T-cell (primary cell): ENCODE measurements around the gene FOXI3. TPM values are rescaled to one million over a fixed set of nuclear protein-coding genes. Genes with fewer than 3 reads are reported as not detected.

Experiments
- ATAC-seq, 4 experiments: fragments of 200-7000 bp in 3 of 4; fragments of 150-1000 bp in 1 of 4; cut with Tn5 transposase; replicated peaks in 1 of 4; 1 replicate in 3 of 4; 2 replicates in 1 of 4; pipeline ENCODE4 v1.10.0; 2021; ENCODE audit warnings: moderate library complexity in 3 of 4, mild to moderate bottlenecking in 2 of 4, moderate number of reproducible peaks in 1 of 4
- CTCF ChIA-PET, 2 donors: fragments of 300-600 bp; sonication (Branson Sonifier 250); formaldehyde crosslinking; loops; one replicate each; lab custom pipeline; 2022; ENCODE audit warnings: antibody characterized with exemption in 2 of 2; lab: Charles Lee
- POLR2A ChIA-PET, 2 donors: fragments of 300-600 bp; sonication (Branson Sonifier 250); formaldehyde crosslinking; loops; one replicate each; lab custom pipeline; 2022; ENCODE audit warnings: antibody characterized with exemption in 2 of 2; lab: Charles Lee
- DNase-seq, 35 experiments: peaks; one replicate each; pipeline versions ENCODE4 v3.0.0 to v3.0.0-alpha.2; 2013 to 2023
- H3K27ac ChIP-seq: one replicate; pipeline ENCODE4 v1.5.1; 2013; ENCODE audit warnings: low read length
- H3K27me3 ChIP-seq, 2 experiments: replicated peaks in 1 of 2; 1 replicate in 1 of 2; 2 replicates in 1 of 2; pipeline versions ENCODE4 v1.6.1 to v1.7.0; 2013; ENCODE audit warnings: low read length in 1 of 2, mixed read lengths in 1 of 2; ENCODE audit not compliant: control insufficient read depth in 2 of 2, insufficient read depth in 2 of 2; ENCODE audit errors: extremely low read depth in 1 of 2
- H3K36me3 ChIP-seq, 2 donors: 1 replicate in 1 of 2; 2 replicates in 1 of 2; pipeline versions ENCODE4 v1.6.1 to v1.7.0; 2013; ENCODE audit warnings: low read length in 1 of 2; ENCODE audit not compliant: control insufficient read depth in 2 of 2, insufficient read depth in 1 of 2; ENCODE audit errors: extremely low read depth in 1 of 2
- H3K4me1 ChIP-seq, 2 experiments: 1 replicate in 1 of 2; 2 replicates in 1 of 2; pipeline versions ENCODE4 v1.6.1 to v1.7.0; 2013; ENCODE audit warnings: low read length in 2 of 2, mixed read lengths in 1 of 2; ENCODE audit not compliant: insufficient read depth in 2 of 2, control insufficient read depth in 1 of 2; ENCODE audit errors: extremely low read depth in 1 of 2
- H3K4me3 ChIP-seq, 2 donors: 1 replicate in 1 of 2; 2 replicates in 1 of 2; pipeline versions ENCODE4 v1.5.1 to v1.7.0; 2013; ENCODE audit warnings: mild to moderate bottlenecking in 2 of 2, low read length in 1 of 2, moderate library complexity in 1 of 2; ENCODE audit not compliant: control insufficient read depth in 1 of 2; ENCODE audit errors: extremely low read depth in 1 of 2
- H3K9me3 ChIP-seq: 2 replicates; pipeline ENCODE4 v1.7.0; 2013
- H3K27ac Mint-ChIP-seq, 2 donors: one replicate each; pipeline ENCODE4 v1.8.0; 2020 to 2021; ENCODE audit warnings: mild to moderate bottlenecking in 2 of 2, mixed read lengths in 2 of 2
- H3K27me3 Mint-ChIP-seq, 2 donors: one replicate each; pipeline ENCODE4 v1.8.0; 2021 to 2022; ENCODE audit warnings: mixed read lengths in 2 of 2
- H3K36me3 Mint-ChIP-seq: one replicate; pipeline ENCODE4 v1.8.0; 2021; ENCODE audit warnings: mixed read lengths
- H3K4me1 Mint-ChIP-seq, 3 donors: one replicate each; pipeline ENCODE4 v1.8.0; 2020 to 2022; ENCODE audit warnings: mixed read lengths in 3 of 3, mild to moderate bottlenecking in 1 of 3
- H3K4me3 Mint-ChIP-seq, 3 donors: one replicate each; pipeline ENCODE4 v1.8.0; 2020 to 2022; ENCODE audit warnings: mild to moderate bottlenecking in 3 of 3, mixed read lengths in 3 of 3, moderate library complexity in 3 of 3
- H3K9me3 Mint-ChIP-seq, 3 donors: one replicate each; pipeline ENCODE4 v1.8.0; 2020 to 2022; ENCODE audit warnings: mixed read lengths in 3 of 3
- WGBS: methylation state at CpG from one replicate; pipeline ENCODE4 v1.1.5; 2013; ENCODE audit warnings: missing lambda C conversion rate; ENCODE audit not compliant: insufficient coverage; 5-methylcytosine and 5-hydroxymethylcytosine counted together
- total RNA-seq, 35 experiments: library from RNA in 6 of 35; stranded (reverse) in 6 of 35; fragments of 120-200 nt in 1 of 35; gene quantifications; one replicate each; pipeline versions ENCODE4 v1.2.1 to v1.2.4 and lab custom pipeline; 2013 to 2026

Gene FOXI3
- total RNA-seq, 5 donors from 2014 or later (not counting 1 experiment from before 2014, with no cell fraction given) = not detected

DNA sequence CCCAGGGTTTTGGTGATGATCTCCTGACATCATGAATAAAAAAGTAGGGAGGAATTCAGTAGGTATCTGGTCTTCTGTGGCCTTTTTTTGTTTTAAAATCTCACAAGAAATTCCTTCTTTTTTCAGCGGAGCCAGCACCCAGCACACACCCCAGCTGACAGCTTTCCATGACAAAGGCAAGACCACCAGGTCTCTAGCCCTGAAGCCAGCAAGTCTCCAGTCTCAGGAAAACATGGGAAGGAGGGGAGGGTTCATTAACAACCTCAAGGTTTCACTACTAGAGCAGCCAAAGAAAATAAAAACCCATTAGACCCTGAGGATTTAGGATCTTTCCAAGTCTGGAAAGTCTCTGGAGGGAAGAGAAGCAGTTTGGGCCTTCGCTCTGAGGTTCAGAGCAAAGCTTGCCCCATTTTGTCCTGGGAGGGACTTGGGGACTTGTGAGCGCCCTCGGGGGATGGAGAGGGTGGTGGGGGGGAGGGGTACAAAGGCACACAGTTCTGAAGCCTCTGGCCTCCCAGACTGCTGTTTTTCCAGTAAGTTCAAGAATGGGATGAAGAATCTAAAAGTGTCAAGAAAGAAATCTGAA lies 9.0 kb downstream of the FOXI3 start:
- WGBS = 58% methylated on average over 3 of the region's 4 CpGs
- H3K4me1 Mint-ChIP-seq = no peaks in the 10 kb centered on the region
- Histone ChIP-seq H3K9me3 (no peaks in the 10 kb centered on the region), H3K27me3 (peaks cover 4 to 58% of the 10 kb centered on the region in 2 experiments), H3K4me3 (no peak overlapping the region), H3K36me3 (no peaks in the 10 kb centered on the region), H3K27ac (no peak overlapping the region), H3K4me1 (no peaks in the 10 kb centered on the region)
- ChIA-PET POLR2A (no interaction called here), CTCF (no interaction called here)
- ATAC-seq (no peak), DNase-seq (no peak)
- H3K27ac Mint-ChIP-seq = no peak overlapping the region
- peaks cover 44 to 57% of the 10 kb centered on the region in 2 donors for H3K27me3 Mint-ChIP-seq
- no peaks in the 10 kb centered on the region for H3K36me3 Mint-ChIP-seq
- no peaks in the 10 kb centered on the region for H3K9me3 Mint-ChIP-seq
- no peak overlapping the region for H3K4me3 Mint-ChIP-seq

GRCh38 chr2:88442473-88442872 lies 10.0 kb downstream of the FOXI3 start:
- Histone ChIP-seq H3K9me3 (no peaks in the 10 kb centered on the region), H3K27ac (no peak overlapping the region), H3K36me3 (no peaks in the 10 kb centered on the region), H3K27me3 (peaks cover 2 to 59% of the 10 kb centered on the region in 2 experiments), H3K4me1 (no peaks in the 10 kb centered on the region), H3K4me3 (no peak overlapping the region)
- Mint-ChIP-seq H3K27me3 (peaks cover 36 to 50% of the 10 kb centered on the region in 2 donors), H3K27ac (no peak overlapping the region), H3K4me1 (no peaks in the 10 kb centered on the region), H3K9me3 (no peaks in the 10 kb centered on the region), H3K36me3 (no peaks in the 10 kb centered on the region), H3K4me3 (no peak overlapping the region)
- ChIA-PET CTCF (no interaction called here), POLR2A (no interaction called here)
- WGBS = 62% methylated on average over 2 of the region's 4 CpGs
- DNase-seq = no peak
- no peak for ATAC-seq

DNA sequence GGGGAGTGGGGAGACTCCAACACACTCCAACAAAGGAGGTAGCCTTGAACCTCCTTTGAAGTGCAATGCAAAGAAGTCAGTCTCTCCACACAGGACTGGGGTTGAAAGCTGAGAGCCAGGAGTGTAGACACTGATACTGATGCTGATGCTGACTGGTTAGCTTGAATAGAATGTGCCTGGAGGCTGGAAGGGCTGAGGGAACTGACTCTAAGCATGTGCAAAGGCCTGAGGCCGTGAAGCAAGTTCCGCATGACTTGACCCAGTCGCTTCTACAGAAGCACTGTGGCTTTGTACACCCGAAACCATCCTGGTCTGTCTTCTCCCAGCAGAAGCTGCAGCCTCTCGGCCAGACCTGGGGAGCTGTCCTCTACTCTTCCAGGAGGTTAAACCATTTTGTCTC lies 10.4 kb downstream of the FOXI3 start:
- no peak overlapping the region for H3K27ac Mint-ChIP-seq
- H3K36me3 Mint-ChIP-seq = no peaks in the 10 kb centered on the region
- ATAC-seq (no peak), DNase-seq (no peak)
- Histone ChIP-seq H3K4me3 (no peak overlapping the region), H3K36me3 (no peaks in the 10 kb centered on the region), H3K4me1 (no peaks in the 10 kb centered on the region), H3K27me3 (peaks cover 2 to 57% of the 10 kb centered on the region in 2 experiments), H3K9me3 (no peaks in the 10 kb centered on the region), H3K27ac (no peak overlapping the region)
- no peak overlapping the region for H3K4me3 Mint-ChIP-seq
- CTCF ChIA-PET = no interaction called here
- H3K4me1 Mint-ChIP-seq = no peaks in the 10 kb centered on the region
- peaks cover 34 to 47% of the 10 kb centered on the region in 2 donors for H3K27me3 Mint-ChIP-seq
- H3K9me3 Mint-ChIP-seq = no peaks in the 10 kb centered on the region
- WGBS = 69% methylated on average over 4 of the region's 5 CpGs
- POLR2A ChIA-PET = no interaction called here

GRCh38 chr2:88437010-88437409 lies 15.5 kb downstream of the FOXI3 start:
- ChIA-PET CTCF (no interaction called here), POLR2A (no interaction called here)
- Mint-ChIP-seq H3K9me3 (no peaks in the 10 kb centered on the region), H3K27me3 (peaks cover 33 to 36% of the 10 kb centered on the region in 2 donors), H3K36me3 (no peaks in the 10 kb centered on the region), H3K4me3 (no peak overlapping the region), H3K4me1 (no peaks in the 10 kb centered on the region), H3K27ac (no peak overlapping the region)
- Histone ChIP-seq H3K27me3 (peaks cover 0 to 29% of the 10 kb centered on the region in 2 experiments), H3K9me3 (no peaks in the 10 kb centered on the region), H3K27ac (no peak overlapping the region), H3K4me3 (no peak overlapping the region), H3K4me1 (no peaks in the 10 kb centered on the region), H3K36me3 (no peaks in the 10 kb centered on the region)
- 64% methylated on average over 4 of the region's 4 CpGs for WGBS
- no peak for DNase-seq
- no peak for ATAC-seq

- Mint-ChIP-seq H3K27me3 (peaks cover 0 to 8% of the 10 kb centered on the region in 2 donors), H3K4me1 (no peaks in the 10 kb centered on the region), H3K9me3 (no peaks in the 10 kb centered on the region), H3K36me3 (no peaks in the 10 kb centered on the region), H3K27ac (no peak overlapping the region), H3K4me3 (no peak overlapping the region)
- ATAC-seq (no peak), DNase-seq (no peak)
- Histone ChIP-seq H3K9me3 (no peaks in the 10 kb centered on the region), H3K36me3 (no peaks in the 10 kb centered on the region), H3K27me3 (no peaks in the 10 kb centered on the region), H3K4me3 (no peak overlapping the region), H3K4me1 (no peaks in the 10 kb centered on the region), H3K27ac (no peak overlapping the region)
- 94% methylated on average over 6 of the region's 7 CpGs for WGBS
- POLR2A ChIA-PET = no interaction called here
- CTCF ChIA-PET = no interaction called here
These were observed 22.6 kb downstream of the FOXI3 start for GRCh38 chr2:88429929-88430328.

GRCh38 chr2:88423733-88424132 lies 28.8 kb downstream of the FOXI3 start:
- Histone ChIP-seq H3K4me3 (no peak overlapping the region), H3K27me3 (peaks cover 0 to 10% of the 10 kb centered on the region in 2 experiments), H3K9me3 (no peaks in the 10 kb centered on the region), H3K36me3 (no peaks in the 10 kb centered on the region), H3K27ac (no peak overlapping the region), H3K4me1 (no peaks in the 10 kb centered on the region)
- ChIA-PET CTCF (interaction anchor here in 1 of 2 donors (0.6 kb wide), 1 partner anchor 21 kb away, joined by 3 read pairs; no protein-coding TSS in a partner anchor), POLR2A (no interaction called here)
- Mint-ChIP-seq H3K27me3 (peaks cover 10 to 13% of the 10 kb centered on the region in 2 donors), H3K9me3 (no peaks in the 10 kb centered on the region), H3K4me1 (no peaks in the 10 kb centered on the region), H3K27ac (no peak overlapping the region), H3K36me3 (no peaks in the 10 kb centered on the region), H3K4me3 (no peak overlapping the region)
- DNase-seq (no peak), ATAC-seq (no peak)
- WGBS = 67% methylated on average over 1 of the region's 2 CpGs
